WTC11 (cell line): ENCODE data around the gene CPSF2.

ENCODE experiments used
- SOX15 ChIP-seq: fragments of 250-450 bp; sonication (Bioruptor Pico); IDR thresholded peaks from 2 replicates; pipeline ENCODE4 v1.9.0; 2021; ENCODE audit warnings: mild to moderate bottlenecking
- ZNF219 ChIP-seq: sonication (generic); formaldehyde crosslinking; IDR thresholded peaks from 2 replicates; pipeline ENCODE4 v1.8.0; 2023; ENCODE audit warnings: missing genetic modification reagents, mild to moderate bottlenecking, borderline replicate concordance
- TF ChIP-seq, protein P1 (sequence below): fragments of 200-600 bp; IDR thresholded peaks from 2 replicates; pipeline ENCODE4 v1.8.0; 2022; ENCODE audit warnings: antibody characterized with exemption
- TF ChIP-seq, protein P2 (sequence below): sonication (generic); formaldehyde crosslinking; IDR thresholded peaks from 2 replicates; pipeline ENCODE4 v1.8.1; 2023; ENCODE audit warnings: mild to moderate bottlenecking, moderate library complexity, missing genetic modification reagents
- TF ChIP-seq, protein P3 (sequence below): fragments of 250-450 bp; sonication (Bioruptor Pico); IDR thresholded peaks from 2 replicates; pipeline ENCODE4 v1.9.0; 2021; ENCODE audit warnings: mild to moderate bottlenecking, borderline replicate concordance

DNA sequence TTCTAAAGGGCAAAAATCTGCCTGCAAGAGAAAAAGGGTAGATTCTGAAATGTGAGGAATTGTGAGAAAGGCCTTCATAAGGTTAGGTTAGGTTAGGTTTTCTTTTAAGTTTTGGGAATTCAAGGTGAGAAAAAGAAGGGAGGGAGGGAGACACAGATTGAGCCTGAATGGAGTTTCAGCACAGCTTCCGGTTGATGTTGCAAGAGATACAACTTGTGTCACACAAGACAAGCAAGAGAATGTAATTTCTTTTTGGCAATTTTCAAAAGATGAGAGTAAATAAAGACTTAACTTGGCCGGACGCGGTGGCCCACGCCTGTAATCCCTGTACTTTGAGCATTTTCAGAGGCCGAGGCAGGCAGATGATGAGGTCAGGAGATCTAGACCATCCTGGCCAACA is 63.8 kb downstream of the CPSF2 start:
- TF ChIP-seq, protein P1, sequence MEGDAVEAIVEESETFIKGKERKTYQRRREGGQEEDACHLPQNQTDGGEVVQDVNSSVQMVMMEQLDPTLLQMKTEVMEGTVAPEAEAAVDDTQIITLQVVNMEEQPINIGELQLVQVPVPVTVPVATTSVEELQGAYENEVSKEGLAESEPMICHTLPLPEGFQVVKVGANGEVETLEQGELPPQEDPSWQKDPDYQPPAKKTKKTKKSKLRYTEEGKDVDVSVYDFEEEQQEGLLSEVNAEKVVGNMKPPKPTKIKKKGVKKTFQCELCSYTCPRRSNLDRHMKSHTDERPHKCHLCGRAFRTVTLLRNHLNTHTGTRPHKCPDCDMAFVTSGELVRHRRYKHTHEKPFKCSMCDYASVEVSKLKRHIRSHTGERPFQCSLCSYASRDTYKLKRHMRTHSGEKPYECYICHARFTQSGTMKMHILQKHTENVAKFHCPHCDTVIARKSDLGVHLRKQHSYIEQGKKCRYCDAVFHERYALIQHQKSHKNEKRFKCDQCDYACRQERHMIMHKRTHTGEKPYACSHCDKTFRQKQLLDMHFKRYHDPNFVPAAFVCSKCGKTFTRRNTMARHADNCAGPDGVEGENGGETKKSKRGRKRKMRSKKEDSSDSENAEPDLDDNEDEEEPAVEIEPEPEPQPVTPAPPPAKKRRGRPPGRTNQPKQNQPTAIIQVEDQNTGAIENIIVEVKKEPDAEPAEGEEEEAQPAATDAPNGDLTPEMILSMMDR = no peak
- TF ChIP-seq SOX15 (CRISPR knock-in tag) (no peak), ZNF219 (CRISPR knock-in tag) (no peak)
- TF ChIP-seq, protein P2, sequence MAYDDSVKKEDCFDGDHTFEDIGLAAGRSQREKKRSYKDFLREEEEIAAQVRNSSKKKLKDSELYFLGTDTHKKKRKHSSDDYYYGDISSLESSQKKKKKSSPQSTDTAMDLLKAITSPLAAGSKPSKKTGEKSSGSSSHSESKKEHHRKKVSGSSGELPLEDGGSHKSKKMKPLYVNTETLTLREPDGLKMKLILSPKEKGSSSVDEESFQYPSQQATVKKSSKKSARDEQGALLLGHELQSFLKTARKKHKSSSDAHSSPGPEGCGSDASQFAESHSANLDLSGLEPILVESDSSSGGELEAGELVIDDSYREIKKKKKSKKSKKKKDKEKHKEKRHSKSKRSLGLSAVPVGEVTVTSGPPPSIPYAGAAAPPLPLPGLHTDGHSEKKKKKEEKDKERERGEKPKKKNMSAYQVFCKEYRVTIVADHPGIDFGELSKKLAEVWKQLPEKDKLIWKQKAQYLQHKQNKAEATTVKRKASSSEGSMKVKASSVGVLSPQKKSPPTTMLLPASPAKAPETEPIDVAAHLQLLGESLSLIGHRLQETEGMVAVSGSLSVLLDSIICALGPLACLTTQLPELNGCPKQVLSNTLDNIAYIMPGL (CRISPR knock-in tag) = no peak
- TF ChIP-seq, protein P3, sequence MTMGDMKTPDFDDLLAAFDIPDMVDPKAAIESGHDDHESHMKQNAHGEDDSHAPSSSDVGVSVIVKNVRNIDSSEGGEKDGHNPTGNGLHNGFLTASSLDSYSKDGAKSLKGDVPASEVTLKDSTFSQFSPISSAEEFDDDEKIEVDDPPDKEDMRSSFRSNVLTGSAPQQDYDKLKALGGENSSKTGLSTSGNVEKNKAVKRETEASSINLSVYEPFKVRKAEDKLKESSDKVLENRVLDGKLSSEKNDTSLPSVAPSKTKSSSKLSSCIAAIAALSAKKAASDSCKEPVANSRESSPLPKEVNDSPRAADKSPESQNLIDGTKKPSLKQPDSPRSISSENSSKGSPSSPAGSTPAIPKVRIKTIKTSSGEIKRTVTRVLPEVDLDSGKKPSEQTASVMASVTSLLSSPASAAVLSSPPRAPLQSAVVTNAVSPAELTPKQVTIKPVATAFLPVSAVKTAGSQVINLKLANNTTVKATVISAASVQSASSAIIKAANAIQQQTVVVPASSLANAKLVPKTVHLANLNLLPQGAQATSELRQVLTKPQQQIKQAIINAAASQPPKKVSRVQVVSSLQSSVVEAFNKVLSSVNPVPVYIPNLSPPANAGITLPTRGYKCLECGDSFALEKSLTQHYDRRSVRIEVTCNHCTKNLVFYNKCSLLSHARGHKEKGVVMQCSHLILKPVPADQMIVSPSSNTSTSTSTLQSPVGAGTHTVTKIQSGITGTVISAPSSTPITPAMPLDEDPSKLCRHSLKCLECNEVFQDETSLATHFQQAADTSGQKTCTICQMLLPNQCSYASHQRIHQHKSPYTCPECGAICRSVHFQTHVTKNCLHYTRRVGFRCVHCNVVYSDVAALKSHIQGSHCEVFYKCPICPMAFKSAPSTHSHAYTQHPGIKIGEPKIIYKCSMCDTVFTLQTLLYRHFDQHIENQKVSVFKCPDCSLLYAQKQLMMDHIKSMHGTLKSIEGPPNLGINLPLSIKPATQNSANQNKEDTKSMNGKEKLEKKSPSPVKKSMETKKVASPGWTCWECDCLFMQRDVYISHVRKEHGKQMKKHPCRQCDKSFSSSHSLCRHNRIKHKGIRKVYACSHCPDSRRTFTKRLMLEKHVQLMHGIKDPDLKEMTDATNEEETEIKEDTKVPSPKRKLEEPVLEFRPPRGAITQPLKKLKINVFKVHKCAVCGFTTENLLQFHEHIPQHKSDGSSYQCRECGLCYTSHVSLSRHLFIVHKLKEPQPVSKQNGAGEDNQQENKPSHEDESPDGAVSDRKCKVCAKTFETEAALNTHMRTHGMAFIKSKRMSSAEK (CRISPR knock-in tag) = no peak
